NCI-H187 (cell line): Measurements from ENCODE around the gene DISC1.
"Not testable (repeated sequence)": the region's sequence is repeated elsewhere in the genome, so short reads cannot be mapped to it uniquely, and the experiment has no call there.

Experiments used
- DNase-seq, 2 experiments: peaks; one replicate each; lab custom pipeline; 2025; lab: John Stamatoyannopoulos, UW

The DISC1 gene

GRCh38 chr1:231734417-231734816, 107.8 kb downstream of the DISC1 start:
- DNase-seq: no peak

- no peak for DNase-seq
These were observed 108.8 kb downstream of the DISC1 start for GRCh38 chr1:231735411-231735810.

- no peak for DNase-seq
These were observed 109.4 kb downstream of the DISC1 start for GRCh38 chr1:231735941-231736340.

GRCh38 chr1:231736464-231736863, 109.9 kb downstream of the DISC1 start:
- DNase-seq: no peak

- DNase-seq: no peak
These were observed 112.0 kb downstream of the DISC1 start for GRCh38 chr1:231738554-231738953.

GRCh38 chr1:231743966-231744365, 117.4 kb downstream of the DISC1 start:
- no peak for DNase-seq

- no peak for DNase-seq
These were observed 122.3 kb downstream of the DISC1 start for GRCh38 chr1:231748760-231749415.

GRCh38 chr1:231750296-231750695, 123.7 kb downstream of the DISC1 start:
- DNase-seq: no peak

- no peak for DNase-seq
These were observed 124.3 kb downstream of the DISC1 start for GRCh38 chr1:231750818-231751362.

GRCh38 chr1:231751415-231751814, 124.8 kb downstream of the DISC1 start:
- DNase-seq: no peak

GRCh38 chr1:231753313-231753712, 126.7 kb downstream of the DISC1 start:
- no peak for DNase-seq

GRCh38 chr1:231757101-231757404, 130.5 kb downstream of the DISC1 start:
- no peak for DNase-seq

GRCh38 chr1:231757759-231758158, 131.2 kb downstream of the DISC1 start:
- DNase-seq: no peak

GRCh38 chr1:231761252-231761651, 134.7 kb downstream of the DISC1 start:
- no peak for DNase-seq

GRCh38 chr1:231761747-231762541, 135.4 kb downstream of the DISC1 start:
- no peak for DNase-seq

GRCh38 chr1:231763456-231763855, 136.9 kb downstream of the DISC1 start:
- DNase-seq: no peak

- DNase-seq: not testable (repeated sequence)
These were observed 139.2 kb downstream of the DISC1 start for GRCh38 chr1:231765825-231766224.

GRCh38 chr1:231767471-231767870, 140.9 kb downstream of the DISC1 start:
- no peak for DNase-seq

- DNase-seq: no peak
These were observed 141.8 kb downstream of the DISC1 start for GRCh38 chr1:231768416-231768815.

- no peak for DNase-seq
These were observed 144.1 kb downstream of the DISC1 start for GRCh38 chr1:231770506-231771175.

GRCh38 chr1:231774719-231775335, 148.2 kb downstream of the DISC1 start:
- DNase-seq: no peak

GRCh38 chr1:231776010-231776756, 149.6 kb downstream of the DISC1 start:
- no peak for DNase-seq
